T47D (cell line): Measurements from ENCODE around the gene EGFL8.
"Not testable (repeated sequence)": the region's sequence is repeated elsewhere in the genome, so short reads cannot be mapped to it uniquely, and the experiment has no call there.

Source experiments
- DNase-seq, 2 experiments: peaks; one replicate each; pipeline versions ENCODE4 v3.0.0 to v3.0.0-alpha.2; 2011 to 2012; ENCODE audit warnings: low read depth in 1 of 2, low spot score in 1 of 2
- JUND ChIP-seq: IDR thresholded peaks from 2 replicates; pipeline ENCODE4 v1.6.1; 2012; ENCODE audit warnings: low read depth
- in situ Hi-C: cut with HindIII; loops from 2 replicates; pipeline ENCODE4 v1.10.0; 2016; ENCODE audit warnings: low sequenced_read_pairs, low pct_unique_long_range_greater_than_20kb

The EGFL8 gene

DNA sequence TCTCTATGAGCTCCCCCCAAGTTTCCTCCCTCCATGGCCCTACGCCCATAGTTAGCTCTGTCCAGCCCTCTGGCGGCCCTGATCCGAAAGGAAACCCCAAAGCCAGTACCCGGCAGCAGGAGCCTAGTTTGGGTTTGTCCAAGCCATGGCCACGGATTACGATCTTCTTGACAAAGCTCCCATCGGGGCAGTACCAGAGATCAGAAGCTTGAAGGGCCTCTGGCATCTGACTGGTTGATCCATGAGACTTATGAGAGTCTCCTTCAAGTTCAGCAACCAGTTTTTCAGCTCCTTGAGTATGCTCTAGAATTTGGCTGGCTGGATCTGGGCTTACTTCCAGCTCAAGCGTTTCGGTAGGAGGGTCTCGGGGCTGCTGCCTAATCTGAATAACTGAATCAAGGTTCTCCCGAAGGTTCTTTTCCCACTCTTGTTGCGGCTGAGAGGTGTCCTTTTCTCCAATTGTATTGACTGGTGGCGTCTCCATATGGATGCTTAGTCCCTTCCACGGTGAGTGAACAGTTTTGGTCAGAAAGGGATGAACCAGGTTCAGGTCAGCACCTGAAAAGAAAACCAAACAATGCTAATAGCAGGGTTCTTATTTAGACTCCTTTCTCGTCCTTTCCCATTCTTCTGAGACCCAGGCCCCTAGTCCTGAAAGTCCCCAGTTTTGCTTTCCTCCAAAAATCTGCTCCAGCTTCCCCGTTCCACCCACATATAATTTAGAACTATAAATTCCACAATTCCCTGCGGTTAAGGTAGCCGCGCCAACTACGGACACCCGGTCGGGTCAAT is 34.9 kb upstream of the EGFL8 start:
- in situ Hi-C loops: no loop called here
- DNase-seq: no peak
- TF ChIP-seq JUND: no peak

DNA sequence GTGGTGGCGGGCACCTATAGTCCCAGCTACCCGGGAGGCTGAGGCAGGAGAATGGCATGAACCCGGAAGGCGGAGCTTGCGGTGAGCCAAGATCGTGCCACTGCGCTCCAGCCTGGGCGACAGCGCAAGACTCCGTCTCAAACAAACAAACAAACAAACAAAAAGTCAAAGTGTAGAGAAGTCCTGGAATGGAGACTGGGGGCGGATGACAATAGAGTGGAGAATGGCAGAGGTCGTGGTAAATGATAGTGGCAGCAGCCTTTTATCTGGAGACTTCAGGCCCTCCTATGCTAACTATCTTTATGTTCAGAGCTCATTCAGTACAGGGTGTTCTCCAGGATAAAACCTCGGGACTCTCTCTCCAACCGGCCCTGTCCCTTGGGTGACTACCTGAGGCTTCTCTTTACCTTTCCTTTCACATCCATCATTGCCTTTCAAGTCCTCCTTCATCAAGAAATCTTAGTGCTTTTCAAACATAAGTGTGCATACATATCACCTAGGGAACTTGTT is 32.9 kb upstream of the EGFL8 start:
- in situ Hi-C loops: no loop called here
- DNase-seq: no peak
- no peak for TF ChIP-seq JUND

DNA sequence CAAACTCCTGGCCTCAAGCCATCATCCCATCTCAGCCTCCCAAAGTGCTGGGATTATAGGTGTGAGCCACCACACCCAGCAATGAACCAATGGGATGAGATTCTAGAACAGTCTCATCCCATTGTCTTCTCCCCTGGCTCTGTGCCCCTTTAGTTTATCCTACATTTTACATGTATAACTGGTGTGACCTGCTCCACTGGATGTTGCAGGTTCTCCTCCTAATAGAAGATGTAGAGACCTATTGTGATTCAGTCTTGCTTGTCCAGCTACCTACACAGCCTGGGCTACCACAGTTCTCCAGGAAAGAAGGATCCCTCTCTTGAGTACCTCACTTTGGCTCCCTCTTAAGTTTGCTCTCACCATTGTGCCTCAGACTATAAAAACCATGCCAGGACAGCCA is 32.3 kb upstream of the EGFL8 start:
- in situ Hi-C loops: no loop called here
- TF ChIP-seq JUND: no peak
- peak in 1 of 2 experiments; percentile 86 for DNase-seq

DNA sequence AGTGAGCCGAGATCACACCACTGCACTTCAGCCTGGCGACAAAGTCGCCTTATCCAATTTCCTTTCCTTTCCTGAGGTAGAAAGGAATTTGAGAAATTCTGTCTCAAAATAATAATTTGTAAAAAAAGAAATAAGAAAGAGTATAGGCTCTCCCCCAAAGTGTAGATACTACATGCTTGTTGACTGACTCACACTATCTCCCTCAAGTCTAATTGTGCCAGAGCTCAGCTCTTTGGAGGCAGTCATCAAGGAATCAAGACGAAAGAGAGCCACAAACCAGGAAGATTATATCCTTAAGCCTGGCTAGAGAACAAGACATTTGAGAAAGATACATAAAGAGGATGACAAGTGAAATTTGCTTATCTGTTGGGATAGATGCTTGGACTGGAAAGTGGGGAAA is 30.6 kb upstream of the EGFL8 start:
- DNase-seq: no peak
- no peak for TF ChIP-seq JUND

DNA sequence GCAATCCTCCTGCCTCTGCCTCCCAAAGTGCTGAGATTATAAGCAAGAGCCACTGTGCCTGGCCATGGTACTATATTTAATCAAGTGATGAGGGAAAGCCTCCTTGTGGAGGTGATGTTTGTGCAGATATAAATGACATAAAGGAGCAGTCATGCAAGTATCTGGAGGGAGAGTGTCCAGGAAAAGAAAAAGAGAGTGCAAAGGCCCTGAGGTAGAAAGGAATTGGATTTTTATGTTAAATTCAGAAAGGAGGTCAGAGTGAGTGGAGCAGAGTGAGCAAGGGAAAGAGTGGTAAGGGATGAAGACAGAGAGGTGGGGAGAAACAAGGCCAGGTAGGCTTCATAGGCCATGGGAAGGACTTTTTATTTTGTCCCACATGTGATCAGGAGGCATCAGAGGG is 26.9 kb upstream of the EGFL8 start:
- TF ChIP-seq JUND: no peak
- in situ Hi-C loops: no loop called here
- no peak for DNase-seq

More for the DNA sequence above, 30.6 kb upstream of the EGFL8 start:
- in situ Hi-C loops: no loop called here

DNA sequence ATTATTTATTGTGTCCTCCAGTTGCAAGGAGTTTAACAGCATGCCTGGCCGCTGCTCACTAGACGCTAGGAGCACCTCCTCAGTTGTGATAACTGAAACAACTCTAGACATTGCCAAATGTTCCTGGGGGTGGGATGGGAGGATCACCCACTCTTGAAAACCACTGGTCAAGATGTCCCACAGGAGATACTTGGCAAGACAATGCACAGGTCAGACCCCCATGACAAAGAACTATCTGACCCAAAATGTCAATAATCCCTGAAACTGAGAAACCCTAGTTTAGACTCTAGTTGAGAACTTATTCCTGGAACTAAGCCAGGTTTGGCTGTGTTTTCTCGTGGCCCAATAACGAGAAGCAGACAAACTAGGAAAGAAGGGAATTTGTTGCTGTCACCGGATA is 24.8 kb upstream of the EGFL8 start:
- no peak for DNase-seq
- no peak for TF ChIP-seq JUND
- in situ Hi-C loops: no loop called here

DNA sequence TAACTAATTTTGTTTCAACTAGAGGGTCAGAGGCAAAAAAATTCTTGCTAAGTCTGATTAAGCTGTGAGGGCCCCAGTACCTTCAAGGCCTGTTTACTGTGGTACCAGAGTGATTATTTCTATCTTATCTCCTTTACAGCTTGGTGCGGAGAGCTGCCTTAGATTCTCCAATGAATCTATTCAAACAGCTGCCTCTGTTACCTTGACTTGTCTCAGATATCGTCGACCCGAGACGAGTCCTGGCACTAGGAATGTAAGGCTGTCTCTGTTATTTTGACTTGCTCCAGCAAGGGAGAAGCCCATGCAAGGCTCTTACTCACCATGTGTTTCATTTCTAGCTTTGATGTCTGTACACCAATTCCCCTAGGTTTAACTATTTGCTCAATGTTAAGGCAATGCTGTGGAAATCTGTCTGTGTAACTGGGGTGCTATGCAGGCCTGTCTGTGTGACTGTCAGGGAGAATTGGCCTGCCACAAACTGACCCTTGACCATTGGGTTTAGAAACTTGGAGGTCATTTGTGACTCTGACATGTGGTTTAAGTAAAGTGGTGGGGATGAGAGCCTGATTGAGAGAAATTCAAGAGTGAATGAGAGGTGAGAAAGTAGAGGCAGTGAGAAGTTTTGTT is 23.9 kb upstream of the EGFL8 start:
- no peak for TF ChIP-seq JUND
- in situ Hi-C loops: no loop called here
- no peak for DNase-seq

DNA sequence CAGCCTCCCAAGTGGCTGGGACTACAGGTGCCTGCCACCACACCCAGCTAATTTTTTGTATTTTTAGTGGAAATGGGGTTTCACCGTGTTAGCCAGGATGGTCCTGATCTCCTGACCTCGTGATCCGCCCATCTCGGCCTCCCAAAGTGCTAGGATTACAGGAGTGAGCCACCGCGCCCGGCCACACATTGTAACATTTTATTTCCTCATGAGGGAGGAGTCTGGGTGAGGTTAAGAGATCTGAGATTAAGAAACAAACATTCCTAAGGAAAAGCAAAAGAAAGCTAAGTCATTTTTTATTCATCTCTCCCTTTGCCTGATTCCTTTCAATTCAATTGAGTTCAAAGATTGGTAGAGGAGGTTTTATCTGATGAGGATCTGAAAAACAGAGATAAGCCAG is 20.2 kb upstream of the EGFL8 start:
- DNase-seq, in situ Hi-C loops: not testable (repeated sequence)

DNA sequence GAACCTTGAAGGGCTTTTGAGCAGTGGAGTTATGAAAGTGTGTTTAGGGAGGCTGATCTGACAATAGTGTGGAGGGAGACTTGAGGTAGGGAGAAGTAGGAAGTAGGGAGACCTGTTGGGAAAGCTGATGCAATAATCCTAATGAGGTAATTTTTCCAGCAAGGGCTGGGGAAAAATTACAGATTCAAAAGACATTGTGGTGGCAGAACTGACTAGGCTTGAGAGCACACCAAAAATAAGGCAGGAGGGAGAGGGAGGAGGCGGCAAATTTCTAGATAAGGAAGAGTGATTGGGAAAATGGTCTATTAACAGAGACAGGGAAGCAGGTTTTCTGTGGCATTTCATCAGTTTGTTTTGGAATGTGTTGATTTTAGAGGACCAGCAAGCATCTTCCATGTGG is 18.1 kb upstream of the EGFL8 start:
- no peak for TF ChIP-seq JUND
- DNase-seq: no peak
- in situ Hi-C loops: no loop called here

DNA sequence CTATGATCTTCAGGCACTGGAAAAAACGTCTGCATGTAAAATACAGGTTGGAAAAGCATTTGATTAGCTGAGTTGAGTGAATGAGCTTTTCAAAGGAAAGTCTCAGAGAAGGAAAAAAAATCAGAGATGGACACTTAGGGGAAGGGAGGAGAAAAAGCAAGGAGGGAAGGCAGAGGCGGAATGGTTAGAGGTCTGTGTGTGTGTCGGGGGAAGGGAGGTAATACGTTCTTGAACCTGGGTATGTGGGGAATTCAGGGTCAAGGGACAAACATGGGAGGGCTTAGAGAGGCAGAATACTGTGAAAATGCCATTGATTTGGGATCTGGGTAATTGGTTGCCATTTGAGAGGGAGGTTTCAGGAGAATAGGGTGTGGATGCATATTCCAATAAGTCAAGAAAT is 17.7 kb upstream of the EGFL8 start:
- TF ChIP-seq JUND: no peak
- DNase-seq: no peak
- in situ Hi-C loops: no loop called here

DNA sequence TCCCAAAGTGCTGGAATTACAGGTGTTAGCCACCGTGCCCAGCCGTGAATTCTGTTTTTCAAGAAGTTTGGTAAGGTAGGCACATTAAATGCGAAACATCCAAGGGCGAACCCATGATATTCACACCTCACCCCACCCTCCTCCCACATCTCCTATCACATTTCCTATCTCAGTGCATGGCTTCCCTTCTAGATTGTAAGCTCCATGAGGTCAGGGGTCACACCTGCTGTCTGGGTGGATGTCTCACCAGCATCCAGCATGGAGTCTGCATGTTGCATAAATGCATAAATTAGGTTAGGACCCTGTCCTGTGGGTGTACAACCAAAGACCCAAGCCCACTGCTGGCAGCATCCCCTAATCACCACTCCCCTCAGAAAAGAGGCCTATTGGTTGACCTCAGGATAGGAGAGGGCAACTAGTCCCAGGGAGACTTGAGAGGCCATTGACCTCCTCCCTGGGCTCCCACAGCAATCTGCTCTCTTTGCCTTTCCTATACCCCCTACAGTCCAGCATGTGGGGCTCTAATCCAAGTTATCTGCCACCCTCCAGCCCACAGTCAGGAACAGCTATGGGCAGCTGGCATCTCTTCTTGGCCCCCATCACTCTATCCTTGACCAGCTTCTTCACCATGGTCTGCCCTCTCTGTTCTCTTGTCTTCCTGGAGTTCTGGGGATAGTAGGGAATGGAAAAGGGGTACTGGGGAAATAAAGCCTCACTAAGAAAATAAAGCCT is 16.8 kb upstream of the EGFL8 start:
- in situ Hi-C loops: no loop called here
- no peak for TF ChIP-seq JUND
- DNase-seq: no peak

DNA sequence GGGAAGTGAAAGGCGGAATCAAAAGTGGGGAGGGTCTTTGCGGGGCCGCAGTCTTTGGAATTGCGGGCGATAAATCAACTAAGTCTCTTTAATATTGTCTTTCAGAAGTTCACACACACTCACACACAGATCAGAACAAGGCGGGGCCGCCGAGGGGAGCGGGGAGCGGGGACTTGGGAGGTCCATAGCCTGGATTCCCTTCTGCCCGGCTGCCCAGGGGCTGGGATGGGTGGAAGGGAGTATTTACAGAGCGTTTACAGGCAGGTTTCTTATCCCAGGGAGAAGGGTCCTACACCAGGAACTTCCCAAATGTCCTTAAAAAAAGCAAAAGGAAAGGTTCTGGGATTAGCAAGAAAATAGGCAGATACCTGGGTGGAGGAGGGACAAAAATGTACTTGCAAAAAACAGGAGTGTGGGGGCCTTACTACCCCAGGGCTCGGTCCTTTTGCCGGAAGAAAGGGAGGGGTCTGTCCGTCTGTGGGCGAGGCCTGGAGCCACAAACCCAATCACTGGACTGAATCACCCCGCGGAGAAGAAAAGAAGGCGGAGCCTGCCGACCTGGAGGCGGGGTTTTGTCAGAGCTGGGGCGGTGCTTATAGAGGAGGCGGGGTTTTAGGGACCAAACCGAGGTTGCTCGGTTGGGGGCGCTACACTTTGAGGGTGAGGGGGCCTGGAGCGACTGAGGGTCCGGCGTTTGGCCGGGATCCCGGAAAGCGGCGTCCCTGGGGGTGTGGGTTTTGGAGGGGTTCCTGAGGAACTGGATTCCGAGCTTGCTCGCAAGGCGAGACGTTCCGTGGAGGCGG is 15.9 kb upstream of the EGFL8 start:
- in situ Hi-C loops: no loop called here
- DNase-seq: no peak
- TF ChIP-seq JUND: no peak
